Amniotic epithelial cell (primary cell): ENCODE measurements around the gene SIGLEC5.

Experiments used
- DNase-seq: peaks from one replicate; pipeline ENCODE4 v3.0.0-alpha.2; 2010; ENCODE audit warnings: low read depth

Gene SIGLEC5

GRCh38 chr19:51628153-51628939 is 1.9 kb downstream of the SIGLEC5 start:
- DNase-seq = no peak

GRCh38 chr19:51627491-51628138 is 2.6 kb downstream of the SIGLEC5 start:
- no peak for DNase-seq

GRCh38 chr19:51626675-51627074 is 3.5 kb downstream of the SIGLEC5 start:
- no peak for DNase-seq

GRCh38 chr19:51621178-51621577 is 9.0 kb downstream of the SIGLEC5 start:
- DNase-seq = no peak

GRCh38 chr19:51615991-51616390 is 14.2 kb downstream of the SIGLEC5 start:
- DNase-seq = no peak

GRCh38 chr19:51614789-51615188 is 15.4 kb downstream of the SIGLEC5 start:
- DNase-seq = no peak

GRCh38 chr19:51610576-51610975 is 19.6 kb downstream of the SIGLEC5 start:
- no peak for DNase-seq

GRCh38 chr19:51607920-51608562 is 22.2 kb downstream of the SIGLEC5 start:
- DNase-seq = peak; percentile 55

- DNase-seq = no peak
These were observed 23.1 kb downstream of the SIGLEC5 start for GRCh38 chr19:51607077-51607476.

GRCh38 chr19:51602189-51602854 is 27.9 kb downstream of the SIGLEC5 start:
- no peak for DNase-seq

- no peak for DNase-seq
These were observed 29.1 kb downstream of the SIGLEC5 start for GRCh38 chr19:51600940-51601580.

- DNase-seq = no peak
These were observed 31.1 kb downstream of the SIGLEC5 start for GRCh38 chr19:51599084-51599483.

- no peak for DNase-seq
These were observed 31.9 kb downstream of the SIGLEC5 start for GRCh38 chr19:51598159-51598915.

GRCh38 chr19:51595190-51596175 is 34.7 kb downstream of the SIGLEC5 start:
- no peak for DNase-seq

- DNase-seq = no peak
These were observed 35.5 kb downstream of the SIGLEC5 start for GRCh38 chr19:51594774-51595109.

- DNase-seq = peak; percentile 95
These were observed 36.0 kb downstream of the SIGLEC5 start for GRCh38 chr19:51593969-51594773.

GRCh38 chr19:51593138-51593890 is 36.9 kb downstream of the SIGLEC5 start:
- no peak for DNase-seq

GRCh38 chr19:51592521-51592920 is 37.7 kb downstream of the SIGLEC5 start:
- DNase-seq = no peak

- no peak for DNase-seq
These were observed 39.8 kb downstream of the SIGLEC5 start for GRCh38 chr19:51590441-51590840.
